OCI-LY3 (cell line): ENCODE results near the gene TSNAXIP1.
A peak's percentile ranks its signal among the peaks of the same experiment; 100 is the strongest.

Experiments
- H2AFZ ChIP-seq: fragments of 200-600, 300-600 bp; shearing (Covaris generic); 2 replicates; pipeline ENCODE4 v1.6.0; 2014; ENCODE audit warnings: antibody characterized with exemption, low read depth, low read length
- H3K27ac ChIP-seq: fragments of 200-600, 300-600 bp; sonication (generic); 2 replicates; pipeline ENCODE4 v1.5.1; 2014; ENCODE audit warnings: mild to moderate bottlenecking, low read length, moderate library complexity, mixed read lengths
- H3K27me3 ChIP-seq: fragments of 200-600, 300-600 bp; sonication (generic); 2 replicates; pipeline ENCODE4 v1.6.1; 2014; ENCODE audit warnings: low read depth, low read length, mixed read lengths
- H3K36me3 ChIP-seq: fragments of 200-600, 300-600 bp; sonication (generic); replicated peaks from 2 replicates; pipeline ENCODE3; 2014; ENCODE audit warnings: low read depth, low read length, mixed read lengths
- H3K4me1 ChIP-seq: fragments of 300-600, 200-600 bp; sonication (generic); 2 replicates; pipeline ENCODE4 v1.6.1; 2014; ENCODE audit warnings: low read length, mixed read lengths
- H3K4me2 ChIP-seq: fragments of 200-600, 300-600 bp; sonication (generic); 2 replicates; pipeline ENCODE4 v1.6.1; 2014; ENCODE audit warnings: low read length, mixed read lengths
- H3K4me3 ChIP-seq: fragments of 300-600, 200-600 bp; sonication (generic); 2 replicates; pipeline ENCODE4 v1.5.1; 2014; ENCODE audit warnings: antibody characterized with exemption, mild to moderate bottlenecking, low read length, moderate library complexity
- H3K79me2 ChIP-seq: fragments of 300-600, 200-600 bp; shearing (Covaris generic); 2 replicates; pipeline ENCODE4 v1.6.1; 2014; ENCODE audit warnings: mild to moderate bottlenecking, low read length, mixed read lengths
- H3K9ac ChIP-seq: fragments of 300-600, 200-600 bp; shearing (Covaris generic); 2 replicates; pipeline ENCODE4 v1.6.0; 2014; ENCODE audit warnings: mild to moderate bottlenecking, low read length, moderate library complexity
- H3K9me3 ChIP-seq: fragments of 200-600, 300-600 bp; shearing (Covaris generic); 2 replicates; pipeline ENCODE4 v1.6.1; 2014; ENCODE audit warnings: low read length, mixed read lengths; ENCODE audit not compliant: insufficient read depth
- H4K20me1 ChIP-seq: fragments of 200-600, 300-600 bp; sonication (generic); 2 replicates; pipeline ENCODE4 v1.6.1; 2016; ENCODE audit warnings: low read length, mixed read lengths; ENCODE audit not compliant: insufficient read depth
- EZH2phosphoT487 ChIP-seq: fragments of 200-600 bp; shearing (Covaris generic); IDR thresholded peaks from 2 replicates; pipeline ENCODE4 v1.6.1; 2018; ENCODE audit warnings: antibody characterized with exemption, mixed run types, low read depth
- TF ChIP-seq, protein P1 (sequence below): fragments of 200-600, 300-600 bp; sonication (generic); IDR thresholded peaks from 2 replicates; pipeline ENCODE4 v1.5.1; 2014; ENCODE audit warnings: antibody characterized with exemption, low read length, low read depth

TSNAXIP1 gene

DNA sequence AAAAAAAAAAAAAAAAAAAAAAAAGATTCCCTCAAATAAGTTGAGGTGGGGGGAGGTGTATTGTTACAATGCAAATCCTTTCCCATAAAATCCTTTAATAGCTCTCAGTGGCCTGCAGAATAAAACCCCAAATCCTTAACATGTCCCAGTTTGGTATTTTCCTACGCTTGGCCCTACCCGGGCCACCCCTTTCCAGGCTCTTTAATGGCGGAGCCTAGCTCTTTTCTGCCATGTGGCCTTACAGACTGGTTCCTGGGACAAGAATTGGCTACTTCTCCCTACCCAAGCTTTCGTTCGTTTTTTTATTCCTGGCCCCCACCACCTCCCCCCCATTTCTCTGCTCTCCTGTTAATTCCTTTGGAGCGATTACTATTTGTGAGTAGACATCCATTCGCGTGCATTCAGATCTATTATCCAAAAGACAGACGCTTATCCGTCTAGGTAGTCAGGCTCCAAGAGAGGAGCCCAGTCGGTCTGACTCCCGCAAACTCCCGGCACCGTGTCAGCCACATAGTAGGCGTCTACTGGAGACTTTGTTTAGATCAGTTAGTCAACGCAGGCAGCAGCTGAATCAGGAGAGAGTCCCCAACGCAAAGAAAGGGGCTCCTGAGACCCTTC, 34.6 kb downstream of the TSNAXIP1 start:
- Histone ChIP-seq H3K27me3 (no peaks in the 10 kb centered on the region), H3K27ac (no peak overlapping the region), H4K20me1 (no peaks in the 10 kb centered on the region), H3K36me3 (no peaks in the 10 kb centered on the region), H2AFZ (peak overlapping the region; percentile 98), H3K79me2 (peaks cover 29% of the 10 kb centered on the region), H3K9ac (peak overlapping the region; percentile 89; the same call in 1 of the 2 replicates), H3K4me1 (peaks cover 25% of the 10 kb centered on the region), H3K9me3 (no peaks in the 10 kb centered on the region), H3K4me3 (peak overlapping the region; percentile 95), H3K4me2 (peak overlapping the region; percentile 91)
- no peak for TF ChIP-seq EZH2phosphoT487
- TF ChIP-seq, protein P1, sequence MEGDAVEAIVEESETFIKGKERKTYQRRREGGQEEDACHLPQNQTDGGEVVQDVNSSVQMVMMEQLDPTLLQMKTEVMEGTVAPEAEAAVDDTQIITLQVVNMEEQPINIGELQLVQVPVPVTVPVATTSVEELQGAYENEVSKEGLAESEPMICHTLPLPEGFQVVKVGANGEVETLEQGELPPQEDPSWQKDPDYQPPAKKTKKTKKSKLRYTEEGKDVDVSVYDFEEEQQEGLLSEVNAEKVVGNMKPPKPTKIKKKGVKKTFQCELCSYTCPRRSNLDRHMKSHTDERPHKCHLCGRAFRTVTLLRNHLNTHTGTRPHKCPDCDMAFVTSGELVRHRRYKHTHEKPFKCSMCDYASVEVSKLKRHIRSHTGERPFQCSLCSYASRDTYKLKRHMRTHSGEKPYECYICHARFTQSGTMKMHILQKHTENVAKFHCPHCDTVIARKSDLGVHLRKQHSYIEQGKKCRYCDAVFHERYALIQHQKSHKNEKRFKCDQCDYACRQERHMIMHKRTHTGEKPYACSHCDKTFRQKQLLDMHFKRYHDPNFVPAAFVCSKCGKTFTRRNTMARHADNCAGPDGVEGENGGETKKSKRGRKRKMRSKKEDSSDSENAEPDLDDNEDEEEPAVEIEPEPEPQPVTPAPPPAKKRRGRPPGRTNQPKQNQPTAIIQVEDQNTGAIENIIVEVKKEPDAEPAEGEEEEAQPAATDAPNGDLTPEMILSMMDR = no peak

DNA sequence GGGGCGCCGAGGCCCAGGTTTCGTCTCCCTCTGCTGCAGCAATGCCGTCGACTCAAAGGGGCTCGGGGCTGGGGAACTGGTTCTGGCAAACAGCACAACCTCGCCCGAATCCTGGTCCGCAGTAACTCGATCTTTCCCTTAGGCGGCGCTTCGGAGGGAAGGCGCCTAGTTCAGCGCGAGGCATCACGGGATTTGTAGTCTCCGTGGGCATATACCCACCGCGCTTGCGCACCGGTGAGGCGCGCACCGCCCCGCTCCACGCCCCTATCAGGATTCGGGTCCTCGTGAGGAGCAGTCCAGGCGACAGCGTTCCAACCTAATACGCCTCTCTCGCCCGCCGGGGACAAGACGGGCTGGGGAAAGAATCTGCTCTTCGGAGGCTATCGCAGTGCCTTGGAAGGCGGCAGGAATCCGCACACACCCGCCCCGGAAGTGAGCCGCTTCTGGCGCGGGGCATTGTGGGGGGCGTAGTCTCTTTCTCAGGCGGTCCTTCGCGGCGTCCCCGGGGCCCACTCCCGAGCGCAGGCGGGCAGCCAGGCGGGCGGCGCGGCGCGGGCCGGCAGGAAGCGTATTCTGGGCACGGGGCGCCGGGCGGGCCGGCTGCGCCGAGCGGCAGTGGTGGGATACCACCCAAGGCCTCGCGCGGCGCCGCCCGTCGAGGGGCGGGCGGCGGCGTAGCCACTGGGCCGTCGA, 35.3 kb downstream of the TSNAXIP1 start, which contains the start of gene THAP11:
TSS of gene THAP11 (plus strand) at position 505 of the 693 bp plus-strand sequence. CDS start 235 bp downstream, outside the sequence.
- no peaks in the 10 kb centered on the region for H3K36me3 ChIP-seq
- no peaks in the 10 kb centered on the region for H3K9me3 ChIP-seq
- peak within 1 kb of the TSS; percentile 98 for H2AFZ ChIP-seq
- H3K27ac ChIP-seq = peak within 1 kb of the TSS; percentile 83
- H4K20me1 ChIP-seq = no peaks in the 10 kb centered on the region
- peak within 1 kb of the TSS; percentile 91 for H3K4me2 ChIP-seq
- H3K4me1 ChIP-seq = peaks cover 25% of the 10 kb centered on the region
- peak within 1 kb of the TSS; percentile 89 for H3K9ac ChIP-seq
- TF ChIP-seq EZH2phosphoT487 = no peak
- TF ChIP-seq, protein P1 = peak; percentile 62
- peaks cover 32% of the 10 kb centered on the region for H3K79me2 ChIP-seq
- H3K27me3 ChIP-seq = no peaks in the 10 kb centered on the region
- H3K4me3 ChIP-seq = peak within 1 kb of the TSS; percentile 95

- H3K4me2 ChIP-seq = peak overlapping the region; percentile 71
- TF ChIP-seq, protein P1 = peak; percentile 7; the same call in 1 of the 2 replicates
- TF ChIP-seq EZH2phosphoT487 = no peak
- peak overlapping the region; percentile 95 for H3K4me3 ChIP-seq
- peaks cover 26% of the 10 kb centered on the region for H3K4me1 ChIP-seq
- no peaks in the 10 kb centered on the region for H3K9me3 ChIP-seq
- peaks cover under 1% of the 10 kb centered on the region; the same call in 1 of the 2 replicates for H4K20me1 ChIP-seq
- no peak overlapping the region for H2AFZ ChIP-seq
- no peak overlapping the region; the same call in 1 of the 2 replicates for H3K27ac ChIP-seq
- no peaks in the 10 kb centered on the region for H3K27me3 ChIP-seq
- H3K9ac ChIP-seq = peak overlapping the region; percentile 89
- H3K36me3 ChIP-seq = no peaks in the 10 kb centered on the region
- peaks cover 39% of the 10 kb centered on the region for H3K79me2 ChIP-seq
Observed at GRCh38 chr16:67842509-67843342, 36.0 kb downstream of the TSNAXIP1 start.
